Caco-2 (cell line): ENCODE results near the gene SEC16A. TPM values are rescaled to one million over a fixed set of nuclear protein-coding genes. Genes with fewer than 3 reads are reported as not detected.

Experiments used
- BruUV-seq: library from RNA; stranded (reverse); fragments of 400-500 nt; replicated peaks from 2 replicates; lab custom pipeline; 2021; lab: Mats Ljungman, UMichigan
- CTCF ChIA-PET: fragments of 300-600 bp; sonication (Branson Sonifier 250); formaldehyde crosslinking; loops from one replicate; lab custom pipeline; 2022; ENCODE audit warnings: antibody characterized with exemption; lab: Charles Lee
- POLR2A ChIA-PET: fragments of 300-600 bp; sonication (Branson Sonifier 250); formaldehyde crosslinking; loops from one replicate; lab custom pipeline; 2022; ENCODE audit warnings: antibody characterized with exemption; lab: Charles Lee
- DNase-seq, 2 experiments: peaks; one replicate each; pipeline versions ENCODE4 v3.0.0 to v3.0.0-alpha.2; 2020 to 2022
- H3K27me3 ChIP-seq: replicated peaks from 2 replicates; pipeline ENCODE4 v1.6.0; 2011; ENCODE audit warnings: low read length; ENCODE audit not compliant: control insufficient read depth, insufficient read depth
- H3K36me3 ChIP-seq: 2 replicates; pipeline ENCODE4 v1.5.1; 2011; ENCODE audit warnings: low read length; ENCODE audit not compliant: control insufficient read depth, insufficient read depth
- H3K4me1 ChIP-seq: fragments of 250-450 bp; sonication (Bioruptor Pico); 2 replicates; pipeline ENCODE4 v1.5.1; 2020; ENCODE audit warnings: mild to moderate bottlenecking
- H3K4me3 ChIP-seq: 2 replicates; pipeline ENCODE4 v1.5.1; 2011; ENCODE audit warnings: low read depth, mild to moderate bottlenecking, control low read depth, low read length
- H3K9me3 ChIP-seq: fragments of 250-450 bp; sonication (Bioruptor Pico); 2 replicates; pipeline ENCODE4 v1.5.1; 2020; ENCODE audit warnings: mild to moderate bottlenecking, moderate library complexity
- H3K27ac Mint-ChIP-seq: one replicate; pipeline ENCODE4 v1.8.0; 2022; ENCODE audit warnings: mixed read lengths; ENCODE audit not compliant: unreplicated experiment
- H3K27me3 Mint-ChIP-seq: one replicate; pipeline ENCODE4 v1.8.0; 2022; ENCODE audit warnings: mixed read lengths; ENCODE audit not compliant: insufficient read depth, unreplicated experiment
- H3K36me3 Mint-ChIP-seq: one replicate; pipeline ENCODE4 v1.8.0; 2022; ENCODE audit warnings: mild to moderate bottlenecking, mixed read lengths; ENCODE audit not compliant: insufficient read depth, unreplicated experiment
- H3K4me1 Mint-ChIP-seq: one replicate; pipeline ENCODE4 v1.8.0; 2022; ENCODE audit warnings: low read depth, mixed read lengths; ENCODE audit not compliant: unreplicated experiment
- H3K4me3 Mint-ChIP-seq: one replicate; pipeline ENCODE4 v1.8.0; 2022; ENCODE audit warnings: mild to moderate bottlenecking, moderate library complexity, mixed read lengths; ENCODE audit not compliant: unreplicated experiment
- H3K9me3 Mint-ChIP-seq: one replicate; pipeline ENCODE4 v1.8.0; 2022; ENCODE audit warnings: mixed read lengths; ENCODE audit not compliant: unreplicated experiment
- CTCF ChIP-seq, 2 experiments: fragments of 200-600 bp in 1 of 2; IDR thresholded peaks; 1 replicate in 1 of 2; 2 replicates in 1 of 2; pipeline versions ENCODE4 v1.5.1 to v1.8.0; 2011 to 2022; ENCODE audit warnings: antibody characterized with exemption in 1 of 2, control low read depth in 1 of 2, inconsistent platforms in 1 of 2, low read depth in 1 of 2, low read length in 1 of 2, mild to moderate bottlenecking in 1 of 2, moderate library complexity in 1 of 2; ENCODE audit not compliant: insufficient read depth in 1 of 2, severe bottlenecking in 1 of 2, unreplicated experiment in 1 of 2
- intact Hi-C: fragments of 100-400 bp; cut with micrococcal nuclease; formaldehyde crosslinking; loops from one replicate; pipeline ENCODE4 v1.10.0; 2022; ENCODE audit not compliant: unreplicated experiment
- total RNA-seq: library from RNA; stranded (reverse); gene quantifications from 2 replicates; pipeline ENCODE4 v1.2.3, GENCODE V29; 2022

SEC16A gene
- total RNA-seq, 1 experiment from 2014 or later = 76.4 TPM

DNA sequence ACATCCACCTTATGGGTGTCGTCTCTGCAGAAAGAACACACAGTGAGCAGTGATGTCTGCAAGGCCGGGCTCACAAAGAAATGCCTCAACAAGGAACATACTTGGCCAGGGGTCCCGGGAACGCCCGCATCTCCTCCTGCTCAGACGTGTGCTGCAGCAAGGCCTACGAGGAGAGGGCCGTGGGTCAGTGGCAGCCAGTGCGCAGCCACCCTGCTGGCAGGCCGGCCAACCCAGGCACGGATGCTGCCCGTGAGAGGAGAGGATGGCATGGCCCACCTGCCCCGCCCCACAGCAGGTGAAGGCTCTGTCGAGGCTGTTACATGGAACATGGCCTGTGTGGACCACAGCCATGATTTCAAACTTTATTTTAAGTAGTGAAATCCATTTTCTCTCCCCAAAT is 19.3 kb downstream of the SEC16A start:
- intact Hi-C loops = no loop called here
- no peaks in the 10 kb centered on the region for H3K4me1 ChIP-seq
- CTCF ChIA-PET = no interaction called here
- H3K9me3 ChIP-seq = no peaks in the 10 kb centered on the region
- no peaks in the 10 kb centered on the region for H3K27me3 Mint-ChIP-seq
- DNase-seq = no peak
- no peaks in the 10 kb centered on the region for H3K4me1 Mint-ChIP-seq
- peaks cover 94% of the 10 kb centered on the region for H3K36me3 Mint-ChIP-seq
- H3K9me3 Mint-ChIP-seq = no peaks in the 10 kb centered on the region
- H3K4me3 Mint-ChIP-seq = no peak overlapping the region
- peaks cover 8% of the 10 kb centered on the region for H3K36me3 ChIP-seq
- no peaks in the 10 kb centered on the region for H3K27me3 ChIP-seq
- H3K4me3 ChIP-seq = no peak overlapping the region
- no peak overlapping the region for H3K27ac Mint-ChIP-seq
- BruUV-seq = no TSS peak
- POLR2A ChIA-PET = interaction anchor here (0.8 kb wide), 1 partner anchor 16 kb away, joined by 4 read pairs; no protein-coding TSS in a partner anchor
- no peak for TF ChIP-seq CTCF (IDR thresholded peaks at IDR 0.05; ENCODE audit: insufficient read depth in 1 of 2, low read depth in 1 of 2, low read length in 1 of 2, severe bottlenecking in 1 of 2, unreplicated experiment in 1 of 2)

DNA sequence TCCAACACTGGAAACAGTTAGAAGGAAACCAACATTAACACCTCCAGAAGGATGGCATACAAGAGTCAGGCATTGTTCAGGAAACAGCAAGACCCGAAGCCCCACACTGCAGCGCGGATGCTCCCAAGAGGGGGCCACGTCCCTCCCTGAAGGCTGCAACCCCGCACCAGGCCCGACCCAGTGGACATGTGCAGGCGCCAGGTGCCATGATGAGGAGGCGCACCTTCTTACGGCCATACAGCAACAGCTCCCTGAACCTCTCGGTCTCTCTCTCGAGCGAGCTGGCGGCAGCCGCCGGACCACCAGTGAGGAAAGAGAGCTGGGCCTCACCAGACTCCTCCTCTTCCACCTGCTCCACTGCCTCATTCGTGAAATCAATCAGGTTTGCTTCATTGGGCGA is 20.2 kb downstream of the SEC16A start:
- no TSS peak for BruUV-seq
- Mint-ChIP-seq H3K9me3 (no peaks in the 10 kb centered on the region), H3K27ac (no peak overlapping the region), H3K4me1 (no peaks in the 10 kb centered on the region), H3K36me3 (peaks cover 94% of the 10 kb centered on the region), H3K27me3 (no peaks in the 10 kb centered on the region), H3K4me3 (no peak overlapping the region)
- ChIA-PET POLR2A (no interaction called here), CTCF (no interaction called here)
- Histone ChIP-seq H3K4me1 (no peaks in the 10 kb centered on the region), H3K9me3 (no peaks in the 10 kb centered on the region), H3K4me3 (no peak overlapping the region), H3K36me3 (peaks cover 8% of the 10 kb centered on the region), H3K27me3 (no peaks in the 10 kb centered on the region)
- no peak for DNase-seq
- no peak for TF ChIP-seq CTCF (IDR thresholded peaks at IDR 0.05; ENCODE audit: insufficient read depth in 1 of 2, low read depth in 1 of 2, low read length in 1 of 2, severe bottlenecking in 1 of 2, unreplicated experiment in 1 of 2)
- intact Hi-C loops = no loop called here

GRCh38 chr9:136460772-136461325 is 22.0 kb downstream of the SEC16A start:
- H3K4me1 ChIP-seq = no peaks in the 10 kb centered on the region
- Mint-ChIP-seq H3K4me3 (no peak overlapping the region), H3K9me3 (no peaks in the 10 kb centered on the region), H3K36me3 (peaks cover 94% of the 10 kb centered on the region), H3K27me3 (no peaks in the 10 kb centered on the region), H3K27ac (no peak overlapping the region), H3K4me1 (no peaks in the 10 kb centered on the region)
- intact Hi-C loops = no loop called here
- no peak for DNase-seq
- H3K9me3 ChIP-seq = no peaks in the 10 kb centered on the region
- H3K36me3 ChIP-seq = peaks cover 6% of the 10 kb centered on the region
- no peaks in the 10 kb centered on the region for H3K27me3 ChIP-seq
- no TSS peak for BruUV-seq
- ChIA-PET POLR2A (no interaction called here), CTCF (no interaction called here)
- TF ChIP-seq CTCF (IDR thresholded peaks at IDR 0.05; ENCODE audit: insufficient read depth in 1 of 2, low read depth in 1 of 2, low read length in 1 of 2, severe bottlenecking in 1 of 2, unreplicated experiment in 1 of 2) = no peak
- H3K4me3 ChIP-seq = no peak overlapping the region
